ENCODE results near the gene BAIAP3. TPM values are rescaled to one million over a fixed set of nuclear protein-coding genes. Genes with fewer than 3 reads are reported as not detected.

The BAIAP3 gene
- total RNA-seq, 1 experiment from 2014 or later = 44.7 TPM

- TF ChIP-seq RAD21 (IDR thresholded peaks at IDR 0.05; ENCODE audit: low read depth) = no peak
- no peak for TF ChIP-seq TCF7L2 (IDR thresholded peaks at IDR 0.05; ENCODE audit: borderline replicate concordance, extremely low read depth, insufficient read depth, insufficient read length)
- no peak for TF ChIP-seq SP1 (IDR thresholded peaks at IDR 0.05; ENCODE audit: low read depth)
- TF ChIP-seq CEBPB (IDR thresholded peaks at IDR 0.05; ENCODE audit: low read depth) = no peak
Observed at GRCh38 chr16:1315081-1316032, 18.1 kb upstream of the BAIAP3 start (continued).

GRCh38 chr16:1316033-1316405 is 17.4 kb upstream of the BAIAP3 start:
- ATAC-seq = no peak
- TF ChIP-seq ELF1 (IDR thresholded peaks at IDR 0.05; ENCODE audit: borderline replicate concordance, low read depth) = no peak
- no peak for TF ChIP-seq ZNF274 (IDR thresholded peaks at IDR 0.05; ENCODE audit: low read depth, low read length)
- TF ChIP-seq ATF3 (IDR thresholded peaks at IDR 0.05) = no peak
- no peak for TF ChIP-seq YY1 (IDR thresholded peaks at IDR 0.05; ENCODE audit: extremely low read depth, insufficient replicate concordance, low read depth, low read length)
- no peak for TF ChIP-seq CBX3 (IDR thresholded peaks at IDR 0.05; ENCODE audit: low read depth)
- TF ChIP-seq ZBTB33 (IDR thresholded peaks at IDR 0.05; ENCODE audit: extremely low read depth, insufficient replicate concordance, low read length) = no peak
- TF ChIP-seq CEBPB (IDR thresholded peaks at IDR 0.05; ENCODE audit: low read depth) = no peak
- no peak for TF ChIP-seq SIN3A (IDR thresholded peaks at IDR 0.05; ENCODE audit: low read depth)
- no peak for TF ChIP-seq EZH2phosphoT487 (IDR thresholded peaks at IDR 0.05; ENCODE audit: borderline replicate concordance)
- TF ChIP-seq EGR1 (IDR thresholded peaks at IDR 0.05; ENCODE audit: low read depth) = no peak
- DNase-seq (ENCODE audit: low read depth, low spot score) = no peak
- Histone ChIP-seq H3K36me3 (ENCODE audit: control insufficient read depth in 1 of 2, insufficient read depth in 2 of 2, low read length in 2 of 2) (peaks cover 47 to 77% of the 10 kb centered on the region in 2 experiments), H3K9me3 (ENCODE audit: control insufficient read depth in 1 of 2, insufficient read depth in 1 of 2, low read depth in 1 of 2, low read length in 2 of 2) (no peaks in the 10 kb centered on the region), H2AFZ (ENCODE audit: low read depth, low read length, poor library complexity, severe bottlenecking) (no peak overlapping the region), H3K4me2 (ENCODE audit: low read length) (no peak overlapping the region), H3K79me2 (ENCODE audit: insufficient read depth, low read length) (peaks cover 92% of the 10 kb centered on the region), H3K4me1 (ENCODE audit: control insufficient read depth in 1 of 2, insufficient read depth in 2 of 2, low read length in 2 of 2) (peaks cover 7 to 16% of the 10 kb centered on the region in 2 experiments; a peak in 3 of 4 replicates), H3K27ac (ENCODE audit: low read depth, low read length) (no peak overlapping the region), H3K9ac (ENCODE audit: low read length) (no peak overlapping the region), H4K20me1 (ENCODE audit: insufficient read depth) (peaks cover 20% of the 10 kb centered on the region; the same call in 1 of the 2 replicates), H3K4me3 (replicated peaks in 1 of 2; ENCODE audit: low read depth in 1 of 2, low read length in 2 of 2) (no peak overlapping the region), H3K27me3 (ENCODE audit: insufficient read depth, low read length) (no peaks in the 10 kb centered on the region), H3K9me2 (ENCODE audit: insufficient read depth) (no peaks in the 10 kb centered on the region)
- intact Hi-C loops (cut with micrococcal nuclease) = no loop called here
- ChIA-PET CTCF (interaction anchor here (1.0 kb wide), 1 partner anchor 16 kb away, joined by 3 read pairs; no protein-coding TSS in a partner anchor), RAD21 (ENCODE audit: low non-redundant PET in 1 of 2, low total read pairs in 2 of 2, uncharacterized antibody in 2 of 2, unreplicated experiment in 2 of 2) (no interaction called here), POLR2A (no interaction called here)
- no TSS peak for BruUV-seq (replicated peaks)
